ENCODE measurements around the gene FCAR. TPM values are rescaled to one million over a fixed set of nuclear protein-coding genes. Genes with fewer than 3 reads are reported as not detected.

FCAR gene
- total RNA-seq, 1 donor from 2014 or later = not detected

- no peaks in the 10 kb centered on the region for H3K27me3 Mint-ChIP-seq (ENCODE audit: unreplicated experiment)
- H3K36me3 Mint-ChIP-seq (ENCODE audit: unreplicated experiment) = no peaks in the 10 kb centered on the region
- H3K4me1 Mint-ChIP-seq (ENCODE audit: unreplicated experiment) = no peaks in the 10 kb centered on the region
- H3K4me3 Mint-ChIP-seq (ENCODE audit: unreplicated experiment) = no peak overlapping the region
- no peak for TF ChIP-seq CTCF (IDR thresholded peaks at IDR 0.05)
- peaks cover 28% of the 10 kb centered on the region for H3K9me3 Mint-ChIP-seq (ENCODE audit: unreplicated experiment)
- no peak for DNase-seq (ENCODE audit: extremely low spot score, unreplicated experiment)
- no peak overlapping the region for H3K27ac Mint-ChIP-seq (ENCODE audit: unreplicated experiment)
Measured at GRCh38 chr19:54875506-54875905, 1.5 kb downstream of the FCAR start.

- Mint-ChIP-seq H3K27me3 (ENCODE audit: unreplicated experiment) (no peaks in the 10 kb centered on the region), H3K36me3 (ENCODE audit: unreplicated experiment) (no peaks in the 10 kb centered on the region), H3K4me3 (ENCODE audit: unreplicated experiment) (no peak overlapping the region), H3K27ac (ENCODE audit: unreplicated experiment) (no peak overlapping the region), H3K9me3 (ENCODE audit: unreplicated experiment) (peaks cover 19% of the 10 kb centered on the region), H3K4me1 (ENCODE audit: unreplicated experiment) (no peaks in the 10 kb centered on the region)
- DNase-seq (ENCODE audit: extremely low spot score, unreplicated experiment) = no peak
- TF ChIP-seq CTCF (IDR thresholded peaks at IDR 0.05) = no peak
Measured at GRCh38 chr19:54877471-54877870, 3.4 kb downstream of the FCAR start.

GRCh38 chr19:54881884-54882283 lies 7.8 kb downstream of the FCAR start:
- Mint-ChIP-seq H3K27me3 (ENCODE audit: unreplicated experiment) (no peaks in the 10 kb centered on the region), H3K4me1 (ENCODE audit: unreplicated experiment) (no peaks in the 10 kb centered on the region), H3K27ac (ENCODE audit: unreplicated experiment) (no peak overlapping the region), H3K4me3 (ENCODE audit: unreplicated experiment) (no peak overlapping the region), H3K36me3 (ENCODE audit: unreplicated experiment) (no peaks in the 10 kb centered on the region), H3K9me3 (ENCODE audit: unreplicated experiment) (peaks cover 19% of the 10 kb centered on the region)
- no peak for DNase-seq (ENCODE audit: extremely low spot score, unreplicated experiment)
- TF ChIP-seq CTCF (IDR thresholded peaks at IDR 0.05) = no peak

GRCh38 chr19:54882758-54883157 lies 8.7 kb downstream of the FCAR start:
- H3K9me3 Mint-ChIP-seq (ENCODE audit: unreplicated experiment) = peaks cover 12% of the 10 kb centered on the region
- no peaks in the 10 kb centered on the region for H3K36me3 Mint-ChIP-seq (ENCODE audit: unreplicated experiment)
- no peaks in the 10 kb centered on the region for H3K27me3 Mint-ChIP-seq (ENCODE audit: unreplicated experiment)
- TF ChIP-seq CTCF (IDR thresholded peaks at IDR 0.05) = no peak
- no peaks in the 10 kb centered on the region for H3K4me1 Mint-ChIP-seq (ENCODE audit: unreplicated experiment)
- H3K27ac Mint-ChIP-seq (ENCODE audit: unreplicated experiment) = no peak overlapping the region
- DNase-seq (ENCODE audit: extremely low spot score, unreplicated experiment) = no peak
- H3K4me3 Mint-ChIP-seq (ENCODE audit: unreplicated experiment) = no peak overlapping the region

GRCh38 chr19:54883228-54883627 lies 9.2 kb downstream of the FCAR start:
- TF ChIP-seq CTCF (IDR thresholded peaks at IDR 0.05) = no peak
- H3K27ac Mint-ChIP-seq (ENCODE audit: unreplicated experiment) = no peak overlapping the region
- no peaks in the 10 kb centered on the region for H3K4me1 Mint-ChIP-seq (ENCODE audit: unreplicated experiment)
- H3K9me3 Mint-ChIP-seq (ENCODE audit: unreplicated experiment) = peaks cover 16% of the 10 kb centered on the region
- H3K36me3 Mint-ChIP-seq (ENCODE audit: unreplicated experiment) = no peaks in the 10 kb centered on the region
- no peak overlapping the region for H3K4me3 Mint-ChIP-seq (ENCODE audit: unreplicated experiment)
- DNase-seq (ENCODE audit: extremely low spot score, unreplicated experiment) = no peak
- no peaks in the 10 kb centered on the region for H3K27me3 Mint-ChIP-seq (ENCODE audit: unreplicated experiment)
